ENCODE results near the gene KIF26A. TPM values are rescaled to one million over a fixed set of nuclear protein-coding genes. Genes with fewer than 3 reads are reported as not detected.

Gene KIF26A
- total RNA-seq, 1 donor from 2014 or later, result 5.9 TPM

GRCh38 chr14:104102282-104102914 is 36.0 kb upstream of the KIF26A start:
- Mint-ChIP-seq H3K4me1 (ENCODE audit: low read depth, unreplicated experiment) (no peaks in the 10 kb centered on the region), H3K4me3 (ENCODE audit: unreplicated experiment) (no peak overlapping the region), H3K36me3 (ENCODE audit: unreplicated experiment) (no peaks in the 10 kb centered on the region), H3K27ac (ENCODE audit: unreplicated experiment) (no peak overlapping the region), H3K27me3 (ENCODE audit: unreplicated experiment) (peaks cover 3% of the 10 kb centered on the region), H3K9me3 (ENCODE audit: unreplicated experiment) (no peaks in the 10 kb centered on the region)
- peak; percentile 14 for DNase-seq
- TF ChIP-seq CTCF (IDR thresholded peaks at IDR 0.05; ENCODE audit: partially characterized antibody, unreplicated experiment), result no peak

GRCh38 chr14:104103061-104103445 is 35.3 kb upstream of the KIF26A start:
- Mint-ChIP-seq H3K9me3 (ENCODE audit: unreplicated experiment) (no peaks in the 10 kb centered on the region), H3K4me1 (ENCODE audit: low read depth, unreplicated experiment) (no peaks in the 10 kb centered on the region), H3K27me3 (ENCODE audit: unreplicated experiment) (peaks cover 3% of the 10 kb centered on the region), H3K27ac (ENCODE audit: unreplicated experiment) (no peak overlapping the region), H3K4me3 (ENCODE audit: unreplicated experiment) (no peak overlapping the region), H3K36me3 (ENCODE audit: unreplicated experiment) (no peaks in the 10 kb centered on the region)
- peak; percentile 19 for DNase-seq
- TF ChIP-seq CTCF (IDR thresholded peaks at IDR 0.05; ENCODE audit: partially characterized antibody, unreplicated experiment), result no peak

- Mint-ChIP-seq H3K9me3 (ENCODE audit: unreplicated experiment) (no peaks in the 10 kb centered on the region), H3K4me3 (ENCODE audit: unreplicated experiment) (no peak overlapping the region), H3K36me3 (ENCODE audit: unreplicated experiment) (no peaks in the 10 kb centered on the region), H3K4me1 (ENCODE audit: low read depth, unreplicated experiment) (no peaks in the 10 kb centered on the region), H3K27me3 (ENCODE audit: unreplicated experiment) (peaks cover 3% of the 10 kb centered on the region), H3K27ac (ENCODE audit: unreplicated experiment) (no peak overlapping the region)
- TF ChIP-seq CTCF (IDR thresholded peaks at IDR 0.05; ENCODE audit: partially characterized antibody, unreplicated experiment), result no peak
- DNase-seq, result peak; percentile 11
Observed at GRCh38 chr14:104103446-104104075, 34.8 kb upstream of the KIF26A start.

GRCh38 chr14:104104076-104104901 is 34.1 kb upstream of the KIF26A start:
- no peaks in the 10 kb centered on the region for H3K9me3 Mint-ChIP-seq (ENCODE audit: unreplicated experiment)
- H3K27ac Mint-ChIP-seq (ENCODE audit: unreplicated experiment), result no peak overlapping the region
- peaks cover 6% of the 10 kb centered on the region for H3K27me3 Mint-ChIP-seq (ENCODE audit: unreplicated experiment)
- H3K4me1 Mint-ChIP-seq (ENCODE audit: low read depth, unreplicated experiment), result no peaks in the 10 kb centered on the region
- H3K36me3 Mint-ChIP-seq (ENCODE audit: unreplicated experiment), result no peaks in the 10 kb centered on the region
- TF ChIP-seq CTCF (IDR thresholded peaks at IDR 0.05; ENCODE audit: partially characterized antibody, unreplicated experiment), result no peak
- DNase-seq, result peak; percentile 10
- no peak overlapping the region for H3K4me3 Mint-ChIP-seq (ENCODE audit: unreplicated experiment)

Data from glutamatergic neuron (in vitro differentiated cells).